GM19240 (cell line): ENCODE data around the gene SOCS2.

ENCODE experiments used
- DNase-seq: peaks from one replicate; pipeline ENCODE4 v3.0.0; 2011; ENCODE audit warnings: low spot score; ENCODE audit not compliant: insufficient read length

The SOCS2 gene

DNA sequence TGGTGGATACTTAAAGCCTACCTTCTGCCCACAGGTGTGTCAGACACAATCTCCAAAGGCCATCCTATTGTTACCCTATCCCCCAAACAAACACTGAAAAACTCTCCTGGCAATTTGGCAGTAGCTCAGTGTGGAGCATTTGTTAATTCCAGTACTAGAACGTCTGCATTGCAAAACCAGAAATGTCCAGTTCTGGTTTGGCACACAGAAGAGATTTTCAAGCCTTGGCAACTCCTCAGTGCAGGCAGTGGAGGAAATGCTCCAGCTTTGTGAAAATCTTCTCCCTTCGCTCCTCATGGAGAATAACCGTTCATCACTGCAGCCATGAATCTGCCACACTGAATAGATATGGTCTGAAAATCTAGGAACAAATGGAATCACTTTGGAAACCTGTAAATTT lies 5.3 kb upstream of the SOCS2 start:
- DNase-seq, result no peak

DNA sequence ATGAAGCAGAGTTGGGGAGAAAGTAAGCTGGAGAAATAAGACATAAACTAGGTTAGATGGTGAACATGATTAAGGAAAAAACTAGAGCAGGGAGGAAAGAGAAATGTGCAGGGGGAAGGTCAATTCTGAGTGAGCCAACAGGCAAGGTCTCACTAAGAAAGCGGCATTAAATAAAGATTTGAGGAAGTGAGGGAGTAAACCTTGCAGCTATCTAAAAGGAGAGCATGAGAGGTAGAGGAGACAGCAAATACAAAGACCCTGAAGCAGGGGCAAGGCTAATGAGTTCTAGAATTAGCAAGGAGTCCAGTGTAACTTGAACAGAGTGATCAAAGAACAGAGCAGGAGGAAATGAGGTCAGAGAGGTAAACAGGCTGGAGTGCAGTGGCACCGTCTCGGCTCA lies 4.4 kb upstream of the SOCS2 start:
- DNase-seq, result no peak

GRCh38 chr12:93569301-93569655 lies 3.2 kb upstream of the SOCS2 start:
- DNase-seq, result no peak

DNA sequence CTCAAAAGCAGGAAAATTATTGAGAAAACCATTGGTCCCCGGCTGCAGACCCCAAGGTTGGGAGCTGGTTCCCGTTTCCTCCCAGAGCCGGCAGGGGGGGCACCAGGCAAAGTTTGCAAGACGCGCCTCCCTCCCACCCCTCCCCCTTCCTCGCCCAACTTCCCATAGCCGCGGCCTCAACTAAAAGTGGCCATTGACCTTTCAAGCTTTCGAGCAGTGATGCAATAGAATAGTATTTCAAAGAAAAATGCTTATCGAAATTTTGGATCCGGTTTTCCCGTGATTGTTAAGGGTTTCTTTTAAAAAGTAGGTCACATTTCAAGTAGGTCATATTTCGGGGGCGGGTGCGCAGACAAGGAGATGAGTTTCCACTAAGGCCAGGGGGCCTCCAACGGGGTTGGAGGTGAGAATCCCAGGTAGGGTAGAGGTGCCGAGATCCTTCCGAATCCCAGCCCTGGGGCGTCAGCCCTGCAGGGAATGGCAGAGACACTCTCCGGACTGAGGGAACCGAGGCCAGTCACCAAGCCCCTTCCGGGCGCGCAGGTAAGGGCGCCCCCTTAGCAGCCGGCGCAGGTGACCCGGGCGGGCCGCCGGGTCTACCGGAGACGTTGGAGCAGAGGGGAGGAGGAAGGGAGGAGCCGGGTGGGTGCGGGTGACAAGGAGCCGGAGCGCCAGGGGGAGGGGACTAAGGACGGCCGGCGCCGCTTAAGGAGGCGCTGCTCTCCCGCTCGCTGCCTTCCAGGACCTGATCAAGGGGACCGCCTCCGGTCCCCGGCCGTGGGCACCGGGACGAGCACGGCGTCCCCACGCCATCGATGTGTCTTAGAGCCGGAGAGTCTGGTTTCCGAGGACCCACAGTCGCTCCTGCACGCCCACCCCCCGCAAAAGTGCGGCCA lies 2.6 kb upstream of the SOCS2 start:
- peak; percentile 47 for DNase-seq

DNA sequence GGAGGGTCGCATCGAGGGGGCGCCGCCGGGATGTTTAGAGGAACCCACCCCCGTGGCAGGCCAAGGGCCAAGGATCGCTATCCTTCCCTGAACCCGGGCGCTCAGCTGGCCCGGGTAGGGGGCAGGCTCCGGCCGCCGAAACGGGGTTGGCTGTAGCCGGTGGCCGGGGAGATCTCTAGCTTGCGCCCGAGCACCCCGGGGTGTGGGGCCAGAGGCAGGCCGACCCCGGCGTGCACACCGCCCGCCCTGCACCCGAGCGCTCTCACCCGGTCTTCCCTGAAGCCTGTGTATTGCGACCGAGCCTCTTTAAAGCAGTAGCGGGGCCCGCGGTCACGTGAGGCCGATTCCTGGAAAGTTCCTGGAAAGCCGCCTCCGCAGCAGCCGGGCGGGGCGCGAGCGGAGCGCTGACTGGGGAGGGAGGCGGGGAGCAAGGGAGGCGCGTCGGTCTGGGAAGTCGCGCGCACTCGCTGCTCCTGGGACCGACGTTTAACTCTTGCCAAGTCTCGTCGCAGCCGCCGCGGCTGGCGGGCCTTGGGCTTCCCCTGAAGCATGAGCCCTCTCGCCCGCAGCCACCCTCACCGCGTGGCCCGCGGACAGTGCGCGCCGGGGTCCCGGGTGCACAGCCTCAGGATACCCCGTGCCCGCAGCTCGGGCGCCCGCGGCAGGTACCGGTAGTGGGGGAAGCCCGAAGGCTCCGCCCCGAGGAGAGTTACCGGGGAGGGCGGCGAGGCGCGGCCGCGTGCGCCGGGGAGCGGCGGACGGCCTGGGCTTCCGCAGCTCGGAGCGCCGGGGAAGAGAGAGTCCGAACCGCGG lies 1.7 kb upstream of the SOCS2 start:
- peak; percentile 33 for DNase-seq

GRCh38 chr12:93571365-93571924 lies 1.0 kb upstream of the SOCS2 start:
- DNase-seq, result no peak

DNA sequence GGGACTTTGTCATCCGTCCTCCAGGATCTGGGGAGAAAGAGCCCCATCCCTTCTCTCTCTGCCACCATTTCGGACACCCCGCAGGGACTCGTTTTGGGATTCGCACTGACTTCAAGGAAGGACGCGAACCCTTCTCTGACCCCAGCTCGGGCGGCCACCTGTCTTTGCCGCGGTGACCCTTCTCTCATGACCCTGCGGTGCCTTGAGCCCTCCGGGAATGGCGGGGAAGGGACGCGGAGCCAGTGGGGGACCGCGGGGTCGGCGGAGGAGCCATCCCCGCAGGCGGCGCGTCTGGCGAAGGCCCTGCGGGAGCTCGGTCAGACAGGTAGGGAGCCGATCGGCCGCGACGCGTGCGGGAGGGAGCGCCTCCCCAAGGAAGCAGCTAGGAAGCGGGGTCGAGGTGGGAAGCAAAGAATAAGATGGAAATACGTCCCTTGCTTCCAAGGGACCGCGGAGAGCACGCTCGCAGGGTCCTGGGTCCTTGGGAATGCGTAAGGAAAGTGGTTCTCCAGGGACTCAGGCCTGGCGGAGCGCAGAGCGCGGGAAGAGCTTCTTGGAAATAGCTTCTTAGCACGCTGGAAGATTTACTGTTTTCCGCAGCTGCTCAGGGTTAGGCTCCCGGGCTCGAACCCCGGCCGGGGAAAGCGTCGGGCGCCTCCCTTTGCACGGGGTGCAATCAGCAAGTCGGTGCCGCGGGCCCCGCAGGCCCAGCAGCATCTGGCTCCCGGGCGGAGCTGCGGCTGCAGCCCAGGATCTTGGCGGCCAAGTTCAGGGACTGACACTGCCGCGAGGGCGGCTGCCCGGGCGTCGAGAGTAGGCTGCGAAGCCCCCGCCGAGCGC lies 457 bp downstream of the SOCS2 start:
- DNase-seq, result no peak

DNA sequence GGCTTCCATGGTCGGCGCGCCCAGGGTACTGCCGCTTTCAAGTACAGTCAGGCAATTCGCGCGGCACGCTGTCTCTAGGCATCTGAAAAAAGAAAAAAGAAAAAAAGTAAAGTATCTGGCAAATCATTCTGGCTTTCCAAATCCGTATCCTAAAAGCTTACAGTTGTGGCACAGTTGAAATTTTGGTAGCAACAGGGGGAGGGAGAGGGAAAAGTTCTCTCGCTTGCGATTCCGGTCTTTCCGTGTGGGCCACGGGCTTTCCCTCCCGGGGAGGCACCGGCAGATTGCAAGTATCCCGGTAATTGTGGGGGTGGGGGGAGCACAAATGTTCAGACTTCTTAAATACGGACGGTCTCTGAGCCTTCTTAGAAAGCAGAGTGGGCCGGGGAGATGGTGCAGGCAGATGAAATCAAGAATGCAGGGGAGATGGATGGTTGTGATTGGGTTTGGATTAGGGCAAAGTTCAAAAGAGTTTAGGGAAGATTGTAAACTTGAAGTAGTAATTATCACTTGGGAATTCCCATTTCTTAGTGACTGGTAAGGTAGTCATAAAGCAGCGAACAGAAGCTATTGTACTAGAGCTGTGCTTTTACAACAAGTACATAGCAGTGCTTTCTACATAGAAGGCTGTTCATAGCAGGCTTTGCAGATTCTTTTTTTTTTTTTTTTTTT lies 1.2 kb downstream of the SOCS2 start:
- DNase-seq, result no peak

GRCh38 chr12:93577222-93577621 lies 4.7 kb downstream of the SOCS2 start:
- no peak for DNase-seq

DNA sequence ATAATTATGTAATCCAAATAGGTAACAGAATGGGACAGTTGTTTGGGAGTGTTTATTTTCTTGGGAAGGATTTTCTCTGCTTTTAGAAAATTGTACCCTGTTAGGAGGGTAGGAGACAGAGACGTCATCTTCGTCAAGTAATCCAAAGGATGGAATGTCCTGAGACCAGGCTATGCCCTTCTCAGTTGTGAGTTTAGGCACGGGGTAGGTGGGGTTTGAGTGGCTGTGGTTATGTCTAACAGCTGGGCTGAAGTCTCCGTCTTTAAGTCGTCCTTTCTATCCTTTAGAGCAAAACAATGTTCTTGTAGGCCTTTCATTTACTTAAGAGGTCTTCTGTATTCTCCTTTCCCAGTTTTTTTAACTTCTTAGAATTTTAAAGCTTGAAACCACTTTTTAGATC lies 5.7 kb downstream of the SOCS2 start:
- no peak for DNase-seq

DNA sequence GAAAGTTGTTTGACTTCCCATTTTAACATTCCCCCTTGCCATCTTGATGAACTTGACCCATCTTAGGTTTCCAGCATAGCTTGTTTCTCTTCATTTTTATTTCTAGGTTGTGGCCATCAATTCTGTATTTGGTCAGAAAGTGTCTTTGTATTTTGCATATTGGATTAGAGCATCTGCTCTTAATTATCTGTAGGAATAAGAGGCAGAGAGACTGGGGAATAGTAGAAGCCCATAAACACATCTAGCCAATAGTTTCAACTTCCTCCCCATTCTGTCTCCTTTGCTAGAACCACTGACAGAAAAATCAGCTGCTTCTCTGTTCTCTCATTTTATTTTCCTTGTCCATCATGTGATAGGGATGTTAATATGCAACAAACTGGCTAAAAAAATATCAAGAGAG lies 8.2 kb downstream of the SOCS2 start:
- DNase-seq, result no peak

DNA sequence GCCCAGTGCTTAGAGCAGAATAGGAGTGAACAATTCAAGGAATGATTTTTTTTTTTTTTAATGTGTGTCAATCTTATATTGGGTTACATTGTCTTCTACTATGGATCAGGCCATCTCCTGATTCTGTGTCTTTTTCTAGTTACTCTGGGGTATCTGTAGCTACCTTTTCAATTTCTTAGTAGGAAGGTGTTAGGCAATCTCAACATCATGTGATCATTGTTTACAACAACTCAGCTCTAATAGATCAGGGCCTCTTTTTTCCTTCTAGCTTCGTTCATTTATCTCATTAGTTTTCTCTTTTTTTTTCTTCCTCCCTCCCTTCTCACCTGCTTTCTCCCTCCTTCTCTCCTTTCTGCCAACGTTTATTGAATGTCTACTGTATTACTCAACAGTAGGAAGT lies 8.9 kb downstream of the SOCS2 start:
- no peak for DNase-seq

GRCh38 chr12:93582351-93582750 lies 9.9 kb downstream of the SOCS2 start:
- DNase-seq, result no peak

- no peak for DNase-seq
These were observed 11.3 kb downstream of the SOCS2 start for GRCh38 chr12:93583627-93584392.

DNA sequence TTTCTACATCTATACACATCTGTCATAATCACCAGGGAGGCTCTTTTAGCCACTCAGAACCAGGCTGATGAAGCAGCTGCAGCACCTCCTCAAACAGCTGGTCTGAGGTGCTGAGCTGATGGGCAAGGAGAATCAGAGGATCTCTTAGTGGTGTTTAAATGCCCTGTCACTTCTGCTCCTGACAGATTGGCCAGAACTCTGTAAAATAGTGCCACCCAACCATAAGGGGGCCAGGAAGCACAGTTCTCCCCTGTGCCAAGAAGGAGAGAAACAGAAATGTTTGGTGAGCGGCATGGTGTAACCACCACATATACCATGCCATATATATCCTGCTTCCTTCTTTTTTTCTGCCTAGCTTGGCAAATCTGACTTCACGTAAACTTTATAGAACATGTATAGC lies 12.8 kb downstream of the SOCS2 start:
- no peak for DNase-seq

GRCh38 chr12:93587611-93588010 lies 15.1 kb downstream of the SOCS2 start:
- DNase-seq, result no peak

DNA sequence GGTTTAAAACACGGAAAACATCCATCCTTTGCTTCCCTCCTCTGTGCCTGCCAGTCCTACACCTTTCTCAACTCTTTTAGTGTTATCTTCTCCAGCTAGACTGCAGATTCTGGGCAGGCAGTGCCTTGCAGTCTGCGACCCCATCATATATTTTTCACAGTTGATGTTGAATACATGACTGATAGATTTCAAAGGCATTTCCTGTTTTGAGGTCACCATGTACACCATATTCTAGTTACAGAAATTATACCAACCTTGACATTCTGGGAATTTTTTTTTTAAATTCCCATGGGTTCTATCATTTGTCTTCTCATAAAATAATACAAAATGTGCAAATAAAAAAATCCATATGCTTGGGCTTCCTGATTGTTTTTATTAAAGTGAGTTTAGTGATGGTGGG lies 16.6 kb downstream of the SOCS2 start:
- no peak for DNase-seq

DNA sequence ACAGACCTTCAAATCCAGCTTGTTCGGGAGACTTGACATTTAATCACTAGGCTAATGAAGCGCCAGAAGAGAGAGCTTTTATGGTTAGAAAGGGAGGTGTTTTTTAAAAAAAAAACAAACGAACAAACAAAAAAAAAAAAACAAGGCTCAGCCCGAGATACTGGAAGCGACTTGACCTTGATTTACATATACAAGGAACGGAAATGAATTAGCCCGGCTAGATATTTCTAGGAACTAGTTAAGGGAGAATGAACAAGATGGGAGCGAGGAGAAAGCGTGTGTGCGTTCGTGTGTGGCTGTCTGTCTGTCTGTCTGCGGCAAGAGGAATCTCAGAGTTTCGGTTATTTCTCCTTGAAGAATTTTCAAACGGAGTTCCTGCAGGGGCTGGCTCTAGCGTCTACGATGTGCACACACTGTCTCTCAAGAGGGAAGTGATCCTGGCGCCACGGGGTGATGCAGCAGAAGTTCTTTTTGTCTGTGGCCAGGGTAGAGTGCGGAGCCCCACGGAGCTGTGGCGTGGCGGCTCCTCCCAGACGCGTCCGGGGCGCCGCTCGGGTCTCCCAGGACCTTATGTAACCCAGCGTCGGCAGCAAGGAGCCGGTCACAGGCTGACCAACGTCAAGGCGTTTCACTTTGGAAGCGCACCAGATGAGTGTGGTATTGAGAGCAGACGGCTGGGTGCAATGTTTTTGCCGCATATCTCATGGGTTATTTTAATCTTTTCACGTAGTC lies 18.8 kb downstream of the SOCS2 start:
- no peak for DNase-seq

- no peak for DNase-seq
These were observed 20.3 kb downstream of the SOCS2 start for GRCh38 chr12:93592641-93593406.
